ENCODE results near the gene IFI27. TPM values are rescaled to one million over a fixed set of nuclear protein-coding genes. Genes with fewer than 3 reads are reported as not detected.
"Not testable (repeated sequence)": the region's sequence is repeated elsewhere in the genome, so short reads cannot be mapped to it uniquely, and the experiment has no call there.

Gene IFI27
- total RNA-seq = 0.64 TPM in 1 of 2 replicates, not detected in the other

DNA sequence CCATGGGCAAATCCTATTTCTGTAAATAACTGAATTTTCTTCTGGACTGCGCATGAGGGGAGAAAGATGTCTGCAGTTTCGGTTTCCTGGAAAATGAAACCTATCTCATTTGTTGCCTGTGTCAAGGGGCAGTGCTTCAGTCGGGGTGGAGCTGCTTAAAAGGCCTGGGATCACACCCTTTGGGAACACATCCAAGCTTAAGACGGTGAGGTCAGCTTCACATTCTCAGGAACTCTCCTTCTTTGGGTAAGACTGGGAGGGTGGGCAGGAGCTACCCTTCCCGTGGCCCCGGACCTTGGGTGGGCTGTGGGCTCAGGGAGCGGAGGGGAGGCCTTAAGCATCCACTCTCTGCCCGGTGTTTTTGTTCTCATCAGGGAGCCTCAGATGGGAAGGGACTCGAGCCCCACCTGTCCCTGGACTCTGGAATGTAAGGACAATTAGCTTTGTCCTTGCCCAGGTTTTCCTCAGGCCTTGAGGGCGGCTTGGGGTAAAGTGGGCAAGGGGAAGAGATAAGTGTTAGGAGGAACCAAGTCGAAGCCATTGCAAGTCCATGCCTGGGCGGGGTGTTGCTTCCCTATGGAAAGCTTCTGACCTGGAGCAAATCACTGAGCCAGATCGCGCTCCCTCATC, at the start of gene IFI27:
TSS of gene IFI27 (plus strand) at position 185 of the 630 bp plus-strand sequence.
- peaks cover 12% of the 10 kb centered on the region for H3K27me3 Mint-ChIP-seq
- no peak for ATAC-seq (ENCODE audit: low read depth)
- no peak for DNase-seq
- TF ChIP-seq CTCF (IDR thresholded peaks at IDR 0.05) = no peak
- no peak within 1 kb of the TSS for H3K4me3 Mint-ChIP-seq
- H3K9me3 Mint-ChIP-seq = no peaks in the 10 kb centered on the region
- no peaks in the 10 kb centered on the region for H3K4me1 Mint-ChIP-seq
- ChIA-PET CTCF (no interaction called here), POLR2A (no interaction called here)
- H3K36me3 Mint-ChIP-seq (ENCODE audit: low read depth) = no peaks in the 10 kb centered on the region
- H3K27ac Mint-ChIP-seq = no peak within 1 kb of the TSS
- intact Hi-C loops (cut with micrococcal nuclease) = no loop called here

GRCh38 chr14:94062344-94062940, 48.1 kb upstream of the IFI27 start:
- no peak for TF ChIP-seq CTCF (IDR thresholded peaks at IDR 0.05)
- ChIA-PET CTCF (no interaction called here), POLR2A (no interaction called here)
- Mint-ChIP-seq H3K27me3 (no peaks in the 10 kb centered on the region), H3K36me3 (ENCODE audit: low read depth) (peaks cover 93% of the 10 kb centered on the region), H3K4me1 (peaks cover 38% of the 10 kb centered on the region), H3K9me3 (peaks cover 2% of the 10 kb centered on the region), H3K27ac (no peak overlapping the region), H3K4me3 (no peak overlapping the region)
- ATAC-seq (ENCODE audit: low read depth) (no peak), DNase-seq (no peak)
- intact Hi-C loops (cut with micrococcal nuclease) = no loop called here

DNA sequence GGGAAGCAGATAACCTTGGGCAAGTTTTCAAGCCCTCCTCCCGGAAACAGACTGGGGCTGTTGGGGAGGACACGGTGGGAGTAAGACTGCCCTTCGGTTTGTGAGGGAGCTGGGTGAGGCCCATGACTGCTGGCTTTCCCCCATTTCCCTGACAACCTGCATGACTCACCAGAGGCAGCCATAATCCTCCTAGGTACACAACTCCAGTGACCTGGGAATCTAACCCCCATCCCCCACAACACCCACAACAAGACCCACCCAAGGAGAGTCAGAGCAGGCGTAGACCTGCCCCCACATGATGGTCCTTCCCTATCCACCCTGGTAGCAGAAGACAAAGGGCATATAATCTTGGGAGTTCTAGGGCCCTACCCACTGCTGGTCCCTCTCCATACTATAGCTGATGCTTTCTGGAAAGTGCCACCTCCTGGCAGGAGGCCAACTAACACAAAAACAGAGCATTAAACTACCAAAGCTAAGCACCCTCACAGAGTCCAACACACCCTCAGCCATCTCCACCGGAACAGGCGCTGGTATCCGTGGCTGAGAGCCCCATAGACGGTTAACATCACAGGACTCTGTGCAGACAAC, 44.4 kb upstream of the IFI27 start:
- intact Hi-C loops (cut with micrococcal nuclease) = no loop called here
- H3K9me3 Mint-ChIP-seq = peaks cover 16% of the 10 kb centered on the region
- no peaks in the 10 kb centered on the region for H3K27me3 Mint-ChIP-seq
- DNase-seq (no peak), ATAC-seq (ENCODE audit: low read depth) (no peak)
- CTCF ChIA-PET = interaction anchor here (1.2 to 2.3 kb wide), 2 partner anchors 30 to 70 kb away, joined by 3 to 5 read pairs; no protein-coding TSS in a partner anchor
- POLR2A ChIA-PET = no interaction called here
- no peak overlapping the region for H3K27ac Mint-ChIP-seq
- no peak overlapping the region for H3K4me3 Mint-ChIP-seq
- peaks cover 59% of the 10 kb centered on the region for H3K4me1 Mint-ChIP-seq
- H3K36me3 Mint-ChIP-seq (ENCODE audit: low read depth) = peaks cover 91% of the 10 kb centered on the region
- TF ChIP-seq CTCF (IDR thresholded peaks at IDR 0.05) = no peak

DNA sequence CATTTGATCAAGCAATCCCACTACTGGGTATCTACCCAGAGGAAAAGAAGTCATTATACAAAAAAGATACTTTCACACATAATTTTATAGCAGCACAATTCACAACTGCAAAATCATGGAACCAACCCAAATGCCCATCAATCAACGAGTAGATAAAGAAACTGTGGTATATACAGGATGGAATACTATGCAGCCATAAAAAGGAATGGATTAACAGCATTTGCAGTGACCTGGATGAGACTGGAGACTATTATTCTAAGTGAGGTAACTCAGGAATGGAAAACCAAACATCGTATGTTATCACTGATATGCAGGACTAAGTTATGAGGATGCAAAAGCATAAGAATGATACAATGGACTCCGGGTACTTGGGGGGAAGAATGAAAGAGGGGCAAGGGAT, 38.5 kb upstream of the IFI27 start:
- ATAC-seq (ENCODE audit: low read depth); DNase-seq; POLR2A ChIA-PET; intact Hi-C loops (cut with micrococcal nuclease); H3K27ac Mint-ChIP-seq; H3K27me3 Mint-ChIP-seq; H3K4me3 Mint-ChIP-seq: not testable (repeated sequence)
- CTCF ChIA-PET = interaction anchor here (0.6 kb wide), 1 partner anchor 1654 kb away, joined by 5 read pairs; no protein-coding TSS in a partner anchor
- peaks cover 34% of the 10 kb centered on the region for H3K9me3 Mint-ChIP-seq
- peaks cover 51% of the 10 kb centered on the region for H3K4me1 Mint-ChIP-seq
- H3K36me3 Mint-ChIP-seq (ENCODE audit: low read depth) = peaks cover 74% of the 10 kb centered on the region

- Mint-ChIP-seq H3K27ac (no peak overlapping the region), H3K27me3 (no peaks in the 10 kb centered on the region), H3K4me1 (peaks cover 53% of the 10 kb centered on the region), H3K4me3 (no peak overlapping the region), H3K9me3 (peaks cover 20% of the 10 kb centered on the region), H3K36me3 (ENCODE audit: low read depth) (peaks cover 74% of the 10 kb centered on the region)
- intact Hi-C loops (cut with micrococcal nuclease) = no loop called here
- TF ChIP-seq CTCF (IDR thresholded peaks at IDR 0.05) = no peak
- ATAC-seq (ENCODE audit: low read depth) (no peak), DNase-seq (no peak)
- ChIA-PET POLR2A (interaction anchor here (0.9 kb wide), 1 partner anchor 18 kb away, joined by 4 read pairs; no protein-coding TSS in a partner anchor), CTCF (no interaction called here)
Observed at GRCh38 chr14:94074534-94074933, 36.0 kb upstream of the IFI27 start.

Measured in activated B cell treated with CpG ODN at 0.5 μM for 24 hours (primary cell).